ENCODE data around the gene GRIK3.
A peak's percentile ranks its signal among the peaks of the same experiment; 100 is the strongest.

Gene GRIK3

GRCh38 chr1:37033355-37034101 lies 787 bp downstream of the GRIK3 start:
- Histone ChIP-seq H2AFZ (ENCODE audit: insufficient read depth, low read length, poor library complexity) (no peak overlapping the region), H2BK120ac (ENCODE audit: insufficient read depth, low read length, poor library complexity) (no peak overlapping the region), H3K4me1 (ENCODE audit: control insufficient read depth in 1 of 2, insufficient read depth in 2 of 2, low read length in 2 of 2) (peaks cover 0 to 5% of the 10 kb centered on the region in 2 experiments), H3K79me1 (ENCODE audit: low read length) (no peaks in the 10 kb centered on the region), H3K14ac (ENCODE audit: low read length) (no peak overlapping the region), H3K79me2 (ENCODE audit: control insufficient read depth, insufficient read depth, low read length, poor library complexity) (no peaks in the 10 kb centered on the region), H3K23ac (ENCODE audit: low read length) (no peak overlapping the region), H4K8ac (ENCODE audit: low read depth, low read length) (no peak overlapping the region), H3K4me3 (ENCODE audit: low read depth, low read length) (peak overlapping the region; percentile 16), H4K12ac (ENCODE audit: low read depth, low read length) (no peak overlapping the region), H3K36me3 (ENCODE audit: control insufficient read depth in 1 of 2, insufficient read depth in 2 of 2, low read length in 2 of 2) (no peaks in the 10 kb centered on the region), H3K18ac (ENCODE audit: low read length) (no peak overlapping the region), H3K9ac (ENCODE audit: low read length) (no peak overlapping the region), H2BK5ac (ENCODE audit: low read depth, low read length, poor library complexity) (no peak overlapping the region), H3K27ac (ENCODE audit: low read depth, low read length) (no peak overlapping the region), H3K9me3 (ENCODE audit: insufficient read depth, low read depth, low read length) (peaks cover 1% of the 10 kb centered on the region), H3K27me3 (ENCODE audit: insufficient read depth, low read length) (peaks cover 63% of the 10 kb centered on the region), H2AK5ac (ENCODE audit: low read length) (no peak overlapping the region), H2BK12ac (ENCODE audit: low read length) (no peak overlapping the region), H4K91ac (ENCODE audit: low read depth, low read length) (no peak overlapping the region), H3K4me2 (ENCODE audit: low read length) (peak overlapping the region; percentile 48), H3K4ac (ENCODE audit: low read depth, low read length) (no peak overlapping the region)
- DNase-seq = no peak
- WGBS (ENCODE audit: extremely low coverage, insufficient coverage, insufficient read length) = no CpG with 5 or more reads among the region's 66 CpGs

GRCh38 chr1:37032660-37033354 lies 1.5 kb downstream of the GRIK3 start:
- H3K4me2 ChIP-seq (ENCODE audit: low read length) = no peak overlapping the region
- no peak overlapping the region for H3K9ac ChIP-seq (ENCODE audit: low read length)
- H4K12ac ChIP-seq (ENCODE audit: low read depth, low read length) = no peak overlapping the region
- no peak overlapping the region for H3K4ac ChIP-seq (ENCODE audit: low read depth, low read length)
- no peak overlapping the region for H3K4me3 ChIP-seq (ENCODE audit: low read depth, low read length)
- DNase-seq = no peak
- H3K79me1 ChIP-seq (ENCODE audit: low read length) = no peaks in the 10 kb centered on the region
- H3K27ac ChIP-seq (ENCODE audit: low read depth, low read length) = no peak overlapping the region
- no peak overlapping the region for H3K14ac ChIP-seq (ENCODE audit: low read length)
- no peak overlapping the region for H2BK5ac ChIP-seq (ENCODE audit: low read depth, low read length, poor library complexity)
- WGBS (ENCODE audit: extremely low coverage, insufficient coverage, insufficient read length) = no CpG with 5 or more reads among the region's 60 CpGs
- H3K9me3 ChIP-seq (ENCODE audit: insufficient read depth, low read depth, low read length) = peaks cover 1% of the 10 kb centered on the region
- H4K91ac ChIP-seq (ENCODE audit: low read depth, low read length) = no peak overlapping the region
- no peak overlapping the region for H3K23ac ChIP-seq (ENCODE audit: low read length)
- H2BK12ac ChIP-seq (ENCODE audit: low read length) = no peak overlapping the region
- peaks cover 0 to 5% of the 10 kb centered on the region in 2 experiments for H3K4me1 ChIP-seq (ENCODE audit: control insufficient read depth in 1 of 2, insufficient read depth in 2 of 2, low read length in 2 of 2)
- H3K27me3 ChIP-seq (ENCODE audit: insufficient read depth, low read length) = peaks cover 63% of the 10 kb centered on the region
- H3K79me2 ChIP-seq (ENCODE audit: control insufficient read depth, insufficient read depth, low read length, poor library complexity) = no peaks in the 10 kb centered on the region
- no peak overlapping the region for H2AFZ ChIP-seq (ENCODE audit: insufficient read depth, low read length, poor library complexity)
- H2BK120ac ChIP-seq (ENCODE audit: insufficient read depth, low read length, poor library complexity) = no peak overlapping the region
- no peak overlapping the region for H3K18ac ChIP-seq (ENCODE audit: low read length)
- H3K36me3 ChIP-seq (ENCODE audit: control insufficient read depth in 1 of 2, insufficient read depth in 2 of 2, low read length in 2 of 2) = no peaks in the 10 kb centered on the region
- H4K8ac ChIP-seq (ENCODE audit: low read depth, low read length) = no peak overlapping the region
- no peak overlapping the region for H2AK5ac ChIP-seq (ENCODE audit: low read length)

GRCh38 chr1:37031871-37032270 lies 2.4 kb downstream of the GRIK3 start:
- Histone ChIP-seq H3K23ac (ENCODE audit: low read length) (no peak overlapping the region), H3K14ac (ENCODE audit: low read length) (no peak overlapping the region), H3K27ac (ENCODE audit: low read depth, low read length) (no peak overlapping the region), H3K79me1 (ENCODE audit: low read length) (no peaks in the 10 kb centered on the region), H3K9me3 (ENCODE audit: insufficient read depth, low read depth, low read length) (peaks cover 1% of the 10 kb centered on the region), H3K18ac (ENCODE audit: low read length) (no peak overlapping the region), H2BK120ac (ENCODE audit: insufficient read depth, low read length, poor library complexity) (no peak overlapping the region), H3K36me3 (ENCODE audit: control insufficient read depth in 1 of 2, insufficient read depth in 2 of 2, low read length in 2 of 2) (no peaks in the 10 kb centered on the region), H2AFZ (ENCODE audit: insufficient read depth, low read length, poor library complexity) (no peak overlapping the region), H4K91ac (ENCODE audit: low read depth, low read length) (no peak overlapping the region), H4K8ac (ENCODE audit: low read depth, low read length) (no peak overlapping the region), H3K4me1 (ENCODE audit: control insufficient read depth in 1 of 2, insufficient read depth in 2 of 2, low read length in 2 of 2) (peaks cover 0 to 5% of the 10 kb centered on the region in 2 experiments), H4K12ac (ENCODE audit: low read depth, low read length) (no peak overlapping the region), H2AK5ac (ENCODE audit: low read length) (no peak overlapping the region), H2BK12ac (ENCODE audit: low read length) (no peak overlapping the region), H3K9ac (ENCODE audit: low read length) (no peak overlapping the region), H3K27me3 (ENCODE audit: insufficient read depth, low read length) (peaks cover 55% of the 10 kb centered on the region), H2BK5ac (ENCODE audit: low read depth, low read length, poor library complexity) (no peak overlapping the region), H3K79me2 (ENCODE audit: control insufficient read depth, insufficient read depth, low read length, poor library complexity) (no peaks in the 10 kb centered on the region), H3K4ac (ENCODE audit: low read depth, low read length) (no peak overlapping the region), H3K4me3 (ENCODE audit: low read depth, low read length) (no peak overlapping the region), H3K4me2 (ENCODE audit: low read length) (no peak overlapping the region)
- no CpG with 5 or more reads among the region's 9 CpGs for WGBS (ENCODE audit: extremely low coverage, insufficient coverage, insufficient read length)
- DNase-seq = no peak

- no peaks in the 10 kb centered on the region for H3K79me1 ChIP-seq (ENCODE audit: low read length)
- no peak overlapping the region for H2AFZ ChIP-seq (ENCODE audit: insufficient read depth, low read length, poor library complexity)
- H3K4ac ChIP-seq (ENCODE audit: low read depth, low read length) = no peak overlapping the region
- H3K4me2 ChIP-seq (ENCODE audit: low read length) = no peak overlapping the region
- no peak for DNase-seq
- H4K8ac ChIP-seq (ENCODE audit: low read depth, low read length) = no peak overlapping the region
- H3K79me2 ChIP-seq (ENCODE audit: control insufficient read depth, insufficient read depth, low read length, poor library complexity) = no peaks in the 10 kb centered on the region
- peaks cover 0 to 5% of the 10 kb centered on the region in 2 experiments for H3K4me1 ChIP-seq (ENCODE audit: control insufficient read depth in 1 of 2, insufficient read depth in 2 of 2, low read length in 2 of 2)
- H2AK5ac ChIP-seq (ENCODE audit: low read length) = no peak overlapping the region
- peaks cover 51% of the 10 kb centered on the region for H3K27me3 ChIP-seq (ENCODE audit: insufficient read depth, low read length)
- no peak overlapping the region for H3K27ac ChIP-seq (ENCODE audit: low read depth, low read length)
- no peak overlapping the region for H2BK5ac ChIP-seq (ENCODE audit: low read depth, low read length, poor library complexity)
- H3K14ac ChIP-seq (ENCODE audit: low read length) = no peak overlapping the region
- no peaks in the 10 kb centered on the region for H3K36me3 ChIP-seq (ENCODE audit: control insufficient read depth in 1 of 2, insufficient read depth in 2 of 2, low read length in 2 of 2)
- WGBS (ENCODE audit: extremely low coverage, insufficient coverage, insufficient read length) = no CpG with 5 or more reads among the region's 8 CpGs
- H3K18ac ChIP-seq (ENCODE audit: low read length) = no peak overlapping the region
- H4K91ac ChIP-seq (ENCODE audit: low read depth, low read length) = no peak overlapping the region
- H3K9ac ChIP-seq (ENCODE audit: low read length) = no peak overlapping the region
- H2BK120ac ChIP-seq (ENCODE audit: insufficient read depth, low read length, poor library complexity) = no peak overlapping the region
- peaks cover 1% of the 10 kb centered on the region for H3K9me3 ChIP-seq (ENCODE audit: insufficient read depth, low read depth, low read length)
- no peak overlapping the region for H3K23ac ChIP-seq (ENCODE audit: low read length)
- no peak overlapping the region for H2BK12ac ChIP-seq (ENCODE audit: low read length)
- H4K12ac ChIP-seq (ENCODE audit: low read depth, low read length) = no peak overlapping the region
- H3K4me3 ChIP-seq (ENCODE audit: low read depth, low read length) = no peak overlapping the region
These were observed 2.9 kb downstream of the GRIK3 start for GRCh38 chr1:37031429-37031828.
